HG03159 (cell line): ENCODE data around the gene SLC27A4.
"Not testable (repeated sequence)": the region's sequence is repeated elsewhere in the genome, so short reads cannot be mapped to it uniquely, and the experiment has no call there.

Experiments
- ATAC-seq: cut with Tn5 transposase; IDR thresholded peaks from one replicate; pipeline ENCODE4 v1.9.1; 2021; ENCODE audit warnings: mild to moderate bottlenecking, moderate library complexity; ENCODE audit not compliant: unreplicated experiment

SLC27A4 gene

DNA sequence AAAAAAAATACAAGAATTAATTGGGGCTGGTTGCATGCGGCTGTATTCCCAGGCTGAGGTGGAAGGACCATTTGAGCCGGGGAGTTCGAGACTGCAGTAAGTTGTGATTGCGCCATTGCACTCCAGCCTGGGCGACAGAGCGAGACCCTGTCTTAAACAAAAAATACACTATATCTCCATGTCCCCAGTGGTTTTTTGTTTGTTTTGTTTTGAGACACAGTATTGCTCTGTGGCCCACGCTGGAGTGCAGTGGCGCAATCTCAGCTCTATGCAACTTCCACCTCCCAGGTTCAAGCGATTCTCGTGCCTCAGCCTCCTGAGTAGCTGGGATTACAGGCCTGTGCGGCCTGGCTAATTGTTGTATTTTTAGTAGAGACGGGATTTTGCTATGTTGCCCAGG, 16.5 kb upstream of the SLC27A4 start:
- no peak for ATAC-seq

DNA sequence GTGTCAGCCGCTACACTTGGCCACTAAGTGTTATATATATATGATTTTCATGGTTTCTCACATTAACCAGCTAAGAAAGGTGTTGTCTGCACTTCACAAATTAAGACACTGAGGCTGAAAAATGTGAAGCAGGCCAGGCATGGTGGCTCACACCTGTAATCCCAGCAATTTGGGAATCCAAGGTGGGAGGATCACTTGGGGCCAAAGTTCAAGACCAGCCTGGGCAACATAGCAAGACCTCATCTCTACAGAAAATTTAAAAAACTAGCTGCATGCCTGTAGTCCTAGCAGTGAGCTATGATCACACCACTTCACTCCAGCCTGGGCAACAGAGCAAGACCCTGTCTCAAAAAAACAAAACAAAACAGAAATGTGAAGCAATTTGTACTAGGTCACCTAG, 15.9 kb upstream of the SLC27A4 start:
- no peak for ATAC-seq

DNA sequence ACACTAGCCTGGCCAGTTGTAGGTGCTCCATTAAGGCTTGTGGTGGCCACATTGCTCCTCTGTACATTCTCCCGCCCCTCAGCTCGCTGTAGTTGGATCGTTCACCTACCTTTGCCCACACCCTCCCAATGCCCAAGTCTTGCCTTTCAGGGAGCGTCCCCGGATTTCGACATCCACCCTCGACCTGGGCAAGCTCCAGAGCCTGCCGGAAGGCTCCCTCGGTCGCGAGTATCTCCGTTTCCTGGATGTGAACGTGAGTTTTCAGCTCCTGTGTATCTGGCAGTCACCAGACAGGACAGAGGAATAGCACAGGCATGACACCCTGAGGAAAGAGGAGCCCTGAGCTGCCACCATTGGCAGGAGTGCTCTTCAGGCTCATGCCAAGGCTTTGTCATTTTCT, 14.7 kb upstream of the SLC27A4 start:
- no peak for ATAC-seq

DNA sequence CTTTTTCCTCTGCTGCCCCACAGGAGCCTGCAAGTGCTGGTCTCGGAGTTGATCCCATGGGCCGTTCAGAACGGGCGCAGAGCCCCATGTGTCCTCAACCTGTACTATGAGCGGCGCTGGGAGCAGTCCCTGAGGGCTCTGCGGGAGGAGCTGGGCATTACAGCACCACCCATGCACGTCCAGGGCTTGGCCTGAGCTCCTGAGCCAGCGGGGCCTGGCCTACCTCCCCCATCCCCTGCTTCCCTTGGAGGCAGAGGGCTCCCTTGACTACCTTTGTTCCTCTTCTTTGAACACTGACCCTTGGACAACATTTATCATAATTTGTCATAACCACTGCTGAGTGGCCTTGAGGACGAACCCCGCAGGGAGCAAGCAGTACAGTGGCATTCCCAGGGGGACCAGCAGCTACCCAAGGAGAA, 6.9 kb upstream of the SLC27A4 start:
- ATAC-seq: no peak

DNA sequence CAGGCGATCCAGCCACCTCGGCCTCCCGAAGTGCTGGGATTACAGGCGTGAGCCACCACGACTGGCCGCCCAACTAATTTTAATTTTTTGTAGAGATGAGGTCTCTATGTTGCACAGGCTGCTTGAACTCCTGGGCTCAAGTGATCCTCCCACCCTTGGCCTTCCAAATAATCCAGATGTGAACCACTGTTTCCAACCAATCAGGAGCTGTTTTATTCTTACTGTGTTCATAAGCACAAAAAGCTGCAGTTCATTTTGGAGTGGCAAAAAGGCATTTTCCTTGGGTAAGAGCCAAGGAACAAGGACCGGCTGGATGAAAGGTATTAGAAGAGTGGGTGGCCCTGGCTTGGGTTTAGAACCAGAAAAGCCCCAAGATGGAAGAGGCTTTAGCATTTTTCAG, 5.2 kb upstream of the SLC27A4 start:
- no peak for ATAC-seq

DNA sequence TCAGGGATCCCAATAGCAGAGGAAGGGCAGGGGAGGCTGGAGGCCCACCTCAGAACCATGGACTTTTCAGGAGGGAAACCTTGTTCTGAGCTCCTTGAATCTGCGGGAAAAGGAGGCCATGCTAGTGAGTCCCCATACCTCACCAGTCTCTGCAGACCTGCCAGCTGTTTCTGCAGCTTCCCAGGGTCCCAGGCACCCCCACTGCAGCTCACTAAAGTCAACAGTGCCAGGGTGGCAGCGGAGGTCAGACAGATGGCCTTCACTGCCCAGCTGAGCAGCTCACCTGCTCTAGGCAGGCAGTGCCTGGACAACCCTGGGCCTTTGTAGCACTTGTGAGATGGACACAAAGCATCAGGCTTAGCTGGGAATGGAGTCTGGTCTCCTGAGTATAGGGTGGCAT, 4.4 kb upstream of the SLC27A4 start:
- ATAC-seq: no peak

DNA sequence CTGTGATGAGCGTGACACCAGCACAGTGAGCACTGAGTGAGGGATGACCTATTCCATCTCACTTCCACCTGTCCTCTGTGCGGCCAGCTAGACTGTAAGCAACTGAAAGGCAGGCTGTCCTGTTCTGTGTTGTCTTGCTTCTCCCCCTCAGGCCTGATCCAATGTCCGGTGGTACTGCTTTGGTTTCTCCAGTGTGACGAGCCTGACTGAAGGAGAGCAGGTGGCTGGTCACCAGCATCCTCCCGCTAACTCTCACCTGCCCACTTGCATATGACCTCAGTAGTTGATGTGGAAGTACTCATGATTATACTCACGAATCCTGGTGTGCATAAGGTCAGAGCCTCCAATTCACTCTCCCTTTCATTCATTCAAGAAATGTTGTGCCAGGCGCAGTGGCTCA, 2.4 kb upstream of the SLC27A4 start:
- ATAC-seq: no peak

DNA sequence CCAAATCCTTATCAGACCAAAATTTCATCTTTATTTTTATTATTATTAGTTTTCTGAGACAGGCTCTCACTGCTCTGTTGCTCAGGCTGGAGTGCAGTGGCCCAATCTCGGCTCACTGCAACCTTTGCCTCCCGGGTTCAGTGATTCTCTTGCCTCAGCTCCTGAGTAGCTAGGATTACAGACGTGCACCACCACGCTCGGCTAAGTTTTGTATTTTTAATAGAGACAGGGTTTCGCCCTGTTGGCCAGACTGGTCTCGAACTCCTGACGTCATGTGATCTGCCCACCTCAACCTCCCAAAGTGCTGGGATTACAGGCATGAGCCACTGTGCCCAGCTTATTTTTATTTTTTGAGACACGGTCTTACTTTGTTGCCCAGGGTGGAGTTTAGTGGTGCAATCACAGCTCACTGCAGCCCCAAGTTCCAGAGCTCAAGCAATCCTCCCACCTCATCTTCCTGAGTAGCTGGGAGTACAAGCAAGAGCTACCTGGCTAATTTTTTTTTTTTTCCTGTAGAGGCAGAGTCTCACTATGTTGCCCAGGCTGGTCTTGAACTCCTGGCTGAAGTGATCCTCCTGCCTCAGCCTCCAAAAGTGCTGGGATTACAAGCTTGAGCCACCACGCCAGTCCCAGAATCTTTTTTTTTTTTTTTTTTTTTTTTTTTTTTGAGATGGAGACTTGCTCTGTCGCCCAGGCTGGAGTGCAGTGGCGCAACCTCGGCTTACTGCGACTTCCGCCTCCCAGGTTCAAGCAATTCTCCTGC, 1.3 kb upstream of the SLC27A4 start:
- ATAC-seq: not testable (repeated sequence)

DNA sequence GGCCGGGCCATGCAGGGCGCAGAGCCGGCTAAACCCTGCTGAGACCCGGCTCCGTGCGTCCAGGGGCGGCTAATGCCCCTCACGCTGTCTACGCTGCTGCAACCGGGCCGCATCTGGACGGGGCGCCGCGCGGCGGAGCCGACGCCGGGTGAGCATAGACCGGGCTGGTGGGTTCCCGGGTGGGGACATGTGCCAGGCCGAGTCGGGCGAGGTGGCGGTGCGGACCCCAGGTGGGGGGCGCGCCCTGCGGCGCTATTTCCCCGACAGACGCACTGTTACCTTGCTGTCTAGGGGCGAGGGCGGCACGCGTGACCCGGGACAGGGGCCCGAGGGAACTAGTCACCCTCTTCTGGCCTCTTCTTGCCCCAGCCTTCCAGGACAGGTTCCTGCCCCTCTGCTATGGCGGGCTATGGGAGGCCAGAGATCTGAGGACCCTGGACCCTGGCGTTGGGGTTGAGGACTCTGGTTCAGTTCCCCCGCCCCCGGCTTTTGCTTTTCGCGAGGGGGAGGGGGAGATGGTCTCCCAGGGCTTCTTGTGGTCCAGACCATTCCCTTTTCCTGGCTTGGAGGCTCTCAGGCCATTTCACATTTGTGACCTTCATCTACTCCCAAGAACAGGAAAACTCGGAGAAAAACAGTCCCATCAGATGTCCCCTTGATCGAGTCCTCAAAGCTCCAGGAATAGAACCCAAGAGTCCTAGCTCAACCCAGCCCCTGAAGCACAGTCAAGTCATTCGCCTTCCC, 536 bp downstream of the SLC27A4 start:
- peak; percentile 35 for ATAC-seq

DNA sequence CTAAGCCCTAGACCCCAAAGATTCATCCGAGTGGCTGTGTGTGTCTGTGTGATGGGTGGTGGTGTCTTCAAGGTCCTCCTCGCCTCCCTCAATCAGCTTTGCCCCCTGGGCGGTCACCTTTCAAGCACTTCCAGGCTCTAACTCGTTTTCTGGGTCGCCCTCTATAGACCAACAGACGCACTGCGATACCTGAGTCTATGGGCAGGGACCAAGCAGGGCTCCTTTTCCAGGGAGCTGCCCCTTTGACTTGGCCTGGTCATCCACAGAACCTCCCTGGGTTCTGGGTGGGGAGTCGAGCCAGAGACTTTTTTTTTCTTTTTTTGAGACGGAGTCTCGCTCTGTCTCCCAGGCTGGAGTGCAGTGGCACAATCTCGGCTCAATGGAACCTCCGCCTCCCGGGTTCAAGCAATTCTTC, 1.1 kb downstream of the SLC27A4 start:
- no peak for ATAC-seq

DNA sequence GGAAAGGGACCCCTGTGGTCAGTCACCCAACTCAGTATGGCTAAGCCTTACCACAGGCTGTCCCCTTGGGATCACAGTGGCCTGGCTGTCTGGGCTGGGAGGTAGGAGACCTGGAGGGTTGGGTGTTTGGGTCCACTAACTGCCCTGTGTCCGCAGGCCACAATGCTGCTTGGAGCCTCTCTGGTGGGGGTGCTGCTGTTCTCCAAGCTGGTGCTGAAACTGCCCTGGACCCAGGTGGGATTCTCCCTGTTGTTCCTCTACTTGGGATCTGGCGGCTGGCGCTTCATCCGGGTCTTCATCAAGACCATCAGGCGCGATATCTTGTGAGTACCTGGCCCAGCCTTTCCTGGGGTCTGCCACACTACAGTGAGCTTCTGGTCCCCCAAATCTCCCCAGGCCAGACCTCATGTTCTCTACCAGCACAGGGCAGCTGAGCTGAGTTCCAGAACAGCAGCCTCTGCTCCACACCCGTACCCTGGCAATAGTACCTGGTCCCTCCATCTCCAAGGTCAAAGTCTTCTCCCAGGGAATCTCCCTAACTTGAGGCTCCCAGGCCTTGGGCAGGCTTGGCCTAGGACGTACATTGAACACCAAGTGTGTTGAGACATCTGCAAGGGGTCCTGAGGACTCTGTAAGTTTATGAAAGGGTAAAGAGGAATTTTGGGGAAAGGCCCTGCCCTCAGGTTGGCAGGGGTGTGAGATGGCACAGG, 2.8 kb downstream of the SLC27A4 start:
- no peak for ATAC-seq

DNA sequence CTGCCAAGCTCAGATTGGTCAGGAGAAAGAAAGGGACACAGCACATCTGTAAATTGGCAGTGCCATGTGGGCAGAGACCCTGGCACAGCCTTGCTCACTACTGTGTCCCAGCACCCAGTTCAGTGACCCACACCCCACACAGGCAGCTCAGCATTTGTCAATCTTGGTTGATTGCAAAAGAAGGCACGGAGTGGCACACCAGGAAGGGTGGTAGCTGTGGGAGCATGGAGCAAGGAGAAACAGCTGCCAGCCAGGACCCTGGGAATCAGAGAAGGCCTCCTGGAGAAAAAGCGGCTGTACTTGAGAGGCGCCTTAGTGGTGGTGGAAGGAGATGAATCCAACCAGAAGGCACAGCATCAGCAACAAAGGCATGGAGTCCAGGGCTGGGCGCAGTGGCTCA, 3.5 kb downstream of the SLC27A4 start:
- ATAC-seq: no peak

DNA sequence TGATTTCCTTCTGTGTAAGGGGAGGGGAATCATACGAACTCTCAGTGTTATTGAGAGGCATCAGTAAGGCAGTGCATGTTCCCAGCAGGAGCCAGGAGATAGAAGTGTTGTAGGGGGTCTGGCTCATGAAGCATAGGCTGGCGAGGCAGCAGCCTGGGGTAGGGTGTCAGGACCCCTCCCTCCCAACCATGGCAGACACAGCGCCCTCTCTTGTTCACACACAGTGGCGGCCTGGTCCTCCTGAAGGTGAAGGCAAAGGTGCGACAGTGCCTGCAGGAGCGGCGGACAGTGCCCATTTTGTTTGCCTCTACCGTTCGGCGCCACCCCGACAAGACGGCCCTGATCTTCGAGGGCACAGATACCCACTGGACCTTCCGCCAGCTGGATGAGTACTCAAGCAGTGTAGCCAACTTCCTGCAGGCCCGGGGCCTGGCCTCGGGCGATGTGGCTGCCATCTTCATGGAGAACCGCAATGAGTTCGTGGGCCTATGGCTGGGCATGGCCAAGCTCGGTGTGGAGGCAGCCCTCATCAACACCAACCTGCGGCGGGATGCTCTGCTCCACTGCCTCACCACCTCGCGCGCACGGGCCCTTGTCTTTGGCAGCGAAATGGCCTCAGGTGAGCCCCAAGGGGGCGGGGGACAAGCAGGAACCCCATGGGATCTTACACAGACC, 4.7 kb downstream of the SLC27A4 start:
- ATAC-seq: no peak

DNA sequence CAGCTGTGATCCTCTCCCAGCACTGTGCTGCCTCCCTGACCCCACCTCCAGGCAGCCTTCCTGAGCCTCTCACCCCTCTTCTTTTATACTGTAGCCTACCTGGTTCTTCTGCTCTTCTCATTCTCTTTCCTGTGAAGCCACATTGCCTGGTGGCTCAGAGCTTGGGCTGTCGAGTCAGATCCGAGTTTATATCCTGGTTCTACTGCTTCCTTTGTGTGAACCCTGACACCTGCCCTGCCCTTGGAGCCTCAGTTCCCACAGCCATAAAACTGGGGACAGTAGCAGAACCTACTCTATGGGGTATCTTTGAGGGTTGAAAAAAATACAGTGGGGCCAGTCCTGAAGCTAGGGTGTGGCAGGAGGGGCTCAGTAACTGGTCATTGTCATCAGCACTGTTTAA, 8.8 kb downstream of the SLC27A4 start:
- ATAC-seq: no peak

DNA sequence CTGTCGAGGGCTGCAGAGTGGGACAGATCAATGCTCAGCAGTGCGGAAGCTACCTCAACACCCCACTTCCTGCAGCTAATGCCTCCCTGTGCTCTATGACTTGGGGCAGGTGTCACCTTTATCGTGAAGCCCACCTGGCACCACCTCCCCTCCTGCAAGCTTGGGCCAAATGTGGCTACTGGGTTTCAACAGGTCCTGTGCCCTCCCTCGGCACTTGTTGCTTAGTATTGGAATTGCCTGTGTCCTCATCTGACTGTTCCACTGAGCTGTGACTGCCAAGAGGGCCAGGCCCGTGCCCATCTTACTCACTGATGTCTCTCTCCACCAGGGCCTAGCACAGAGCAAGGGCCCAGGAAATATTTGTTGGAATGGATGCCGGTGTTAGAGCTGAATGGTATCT, 9.4 kb downstream of the SLC27A4 start:
- no peak for ATAC-seq

DNA sequence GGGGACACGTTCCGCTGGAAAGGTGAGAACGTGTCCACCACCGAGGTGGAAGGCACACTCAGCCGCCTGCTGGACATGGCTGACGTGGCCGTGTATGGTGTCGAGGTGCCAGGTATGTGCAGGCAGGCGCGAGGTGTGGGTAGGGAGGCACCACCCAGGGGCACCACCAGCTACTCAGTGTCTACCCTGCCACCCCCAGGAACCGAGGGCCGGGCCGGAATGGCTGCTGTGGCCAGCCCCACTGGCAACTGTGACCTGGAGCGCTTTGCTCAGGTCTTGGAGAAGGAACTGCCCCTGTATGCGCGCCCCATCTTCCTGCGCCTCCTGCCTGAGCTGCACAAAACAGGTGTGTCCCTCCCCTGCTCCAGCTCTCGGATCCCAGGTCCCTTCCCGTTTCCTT, 15.1 kb downstream of the SLC27A4 start:
- no peak for ATAC-seq

DNA sequence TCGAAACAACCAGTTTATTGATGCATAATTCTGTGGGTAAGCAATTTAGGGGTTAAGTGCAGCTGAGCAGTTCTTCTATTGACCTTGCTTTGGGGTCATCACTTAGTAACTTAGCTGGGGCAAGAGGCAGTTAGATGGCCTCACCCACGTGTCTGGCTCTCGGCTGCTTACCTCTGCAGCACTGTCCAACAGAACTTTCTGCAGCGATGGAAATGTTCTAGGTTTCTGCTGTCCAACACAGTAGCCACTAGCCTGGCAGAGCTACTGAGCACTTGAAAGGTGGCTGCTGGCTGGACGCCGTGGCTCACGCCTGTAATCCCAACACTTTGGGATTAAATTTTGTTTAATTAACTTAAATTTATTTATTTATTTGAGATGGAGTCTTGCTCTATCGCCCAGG, 17.8 kb downstream of the SLC27A4 start:
- ATAC-seq: no peak

DNA sequence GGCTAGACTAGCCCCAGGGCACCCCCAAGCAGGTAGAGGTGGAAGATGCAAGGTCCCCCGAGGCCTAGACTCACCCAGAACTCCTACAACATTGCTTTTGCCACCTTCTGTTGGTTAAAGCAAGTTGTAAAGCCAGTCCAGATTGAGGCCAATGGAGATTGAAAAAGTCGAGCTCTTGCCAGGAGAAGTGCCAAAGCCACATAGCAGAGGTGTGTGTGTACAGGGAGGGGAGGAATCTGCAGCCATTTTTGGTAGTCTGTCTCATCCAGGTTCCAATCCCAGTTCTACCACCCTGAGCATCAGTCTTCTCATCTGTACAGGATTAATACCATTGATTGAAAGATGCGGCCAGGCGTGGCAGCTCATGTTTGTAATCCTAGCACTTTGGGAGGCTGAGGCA, 18.5 kb downstream of the SLC27A4 start:
- no peak for ATAC-seq

DNA sequence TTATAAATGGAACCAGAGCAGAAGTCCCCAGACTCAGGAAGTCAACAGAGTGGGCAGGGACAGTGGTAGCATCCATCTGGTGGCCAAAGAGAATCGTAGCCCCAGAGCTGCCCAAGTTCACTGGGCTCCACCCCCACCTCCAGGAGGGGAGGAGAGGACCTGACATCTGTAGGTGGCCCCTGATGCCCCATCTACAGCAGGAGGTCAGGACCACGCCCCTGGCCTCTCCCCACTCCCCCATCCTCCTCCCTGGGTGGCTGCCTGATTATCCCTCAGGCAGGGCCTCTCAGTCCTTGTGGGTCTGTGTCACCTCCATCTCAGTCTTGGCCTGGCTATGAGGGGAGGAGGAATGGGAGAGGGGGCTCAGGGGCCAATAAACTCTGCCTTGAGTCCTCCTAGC, 20.5 kb downstream of the SLC27A4 start:
- ATAC-seq: no peak

DNA sequence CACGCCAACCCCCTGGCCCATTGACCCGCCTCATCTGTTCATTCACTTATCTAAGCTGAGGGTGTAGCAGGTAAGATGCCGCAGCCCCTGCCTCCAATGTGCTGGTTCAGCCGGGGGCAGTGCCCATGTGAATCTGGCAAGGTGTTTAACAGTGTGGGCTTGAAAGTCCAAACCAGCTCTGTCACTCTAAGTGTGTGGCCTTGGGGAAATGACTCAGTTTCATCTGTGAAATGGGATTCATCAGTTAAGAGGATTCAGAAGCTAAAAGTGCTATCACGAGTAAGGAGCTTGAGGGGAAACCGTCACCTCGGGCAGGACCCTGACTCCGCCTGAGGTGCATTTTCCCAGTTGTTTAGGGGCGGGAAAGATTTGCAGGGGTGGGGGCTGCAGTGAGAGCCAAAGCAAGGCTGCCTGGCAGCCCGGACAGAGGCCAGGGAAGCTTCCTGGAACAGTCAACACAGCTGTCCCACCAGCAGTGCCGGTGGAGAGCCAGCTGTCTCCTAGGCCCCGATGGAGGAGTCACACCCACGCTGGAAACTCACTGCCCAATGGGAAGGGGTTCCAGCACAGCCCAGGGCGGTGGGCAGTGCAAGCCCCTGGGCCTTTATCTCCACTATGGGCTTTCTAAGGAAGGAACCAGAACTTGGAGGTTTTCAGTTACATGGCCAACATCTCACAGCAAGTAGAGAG, 21.1 kb downstream of the SLC27A4 start:
- ATAC-seq: no peak
